NCI-H1417 (cell line): ENCODE data around the gene PPM1H.
"Not testable (repeated sequence)": the region's sequence is repeated elsewhere in the genome, so short reads cannot be mapped to it uniquely, and the experiment has no call there.

Source experiments
- DNase-seq, 3 experiments: peaks; one replicate each; lab custom pipeline; 2025; lab: John Stamatoyannopoulos, UW

The PPM1H gene

DNA sequence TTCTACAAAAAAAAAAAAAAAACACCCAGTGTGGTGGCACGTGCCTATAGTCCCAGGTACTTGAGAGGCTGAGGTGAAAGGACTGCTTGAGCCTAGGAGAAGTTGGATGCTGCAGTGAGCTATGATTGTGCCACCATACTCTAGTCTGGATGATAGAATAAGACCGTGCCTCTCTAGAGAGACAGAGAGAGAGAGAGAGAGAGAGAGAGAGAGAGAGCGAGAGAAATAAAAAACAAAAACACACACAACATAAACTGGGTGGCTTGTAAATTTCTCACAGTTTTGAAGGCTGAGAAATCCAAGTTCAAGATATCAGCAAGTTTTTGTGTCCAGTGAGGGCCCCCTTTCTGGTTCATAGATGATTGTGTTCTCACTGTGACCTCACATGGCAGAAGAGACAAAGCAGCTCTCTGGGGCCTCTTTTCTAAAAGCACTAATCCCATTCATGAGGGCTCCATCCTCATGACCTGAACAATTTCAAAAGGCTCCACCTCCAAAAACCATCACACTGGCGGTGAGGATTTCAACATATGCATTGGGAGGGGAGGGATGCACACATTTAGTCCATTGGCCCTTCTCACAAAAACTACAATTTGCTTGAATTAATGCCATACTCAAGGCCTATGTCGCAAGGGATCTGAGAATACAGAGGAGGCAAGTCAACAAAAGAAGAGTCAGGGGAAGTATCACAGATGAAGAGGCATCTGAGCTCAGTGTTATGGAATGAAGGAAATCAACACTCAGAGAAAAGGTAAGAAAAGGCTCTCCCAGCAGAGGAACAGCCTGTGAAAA, 94.9 kb downstream of the PPM1H start:
- no peak for DNase-seq

DNA sequence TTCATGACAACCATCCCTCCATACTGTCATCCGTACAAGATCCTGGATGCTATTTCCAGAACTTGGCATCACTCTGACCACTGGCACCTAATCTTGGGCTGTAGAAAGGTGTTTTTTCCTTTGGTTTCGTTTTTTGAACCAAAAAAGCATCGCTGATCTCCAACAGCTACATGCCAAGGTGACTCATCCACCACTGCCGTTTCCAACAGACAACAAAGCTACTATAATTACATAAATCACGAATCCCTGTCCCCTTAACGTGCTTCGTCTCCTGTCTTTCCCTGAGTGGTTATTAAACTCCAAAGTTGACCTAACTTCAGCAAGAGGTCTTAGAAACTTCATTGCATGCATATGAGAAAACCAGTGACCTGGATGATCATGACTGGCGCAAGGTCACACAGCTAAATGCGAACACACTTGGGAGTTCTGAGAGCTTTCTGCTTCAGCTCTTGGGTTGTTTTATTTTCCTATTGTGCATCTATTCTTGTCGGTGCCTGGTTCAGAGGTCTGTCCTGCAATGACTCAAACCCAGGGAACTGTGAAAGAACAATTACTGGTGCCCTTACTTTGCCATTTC, 99.9 kb downstream of the PPM1H start:
- DNase-seq = no peak

DNA sequence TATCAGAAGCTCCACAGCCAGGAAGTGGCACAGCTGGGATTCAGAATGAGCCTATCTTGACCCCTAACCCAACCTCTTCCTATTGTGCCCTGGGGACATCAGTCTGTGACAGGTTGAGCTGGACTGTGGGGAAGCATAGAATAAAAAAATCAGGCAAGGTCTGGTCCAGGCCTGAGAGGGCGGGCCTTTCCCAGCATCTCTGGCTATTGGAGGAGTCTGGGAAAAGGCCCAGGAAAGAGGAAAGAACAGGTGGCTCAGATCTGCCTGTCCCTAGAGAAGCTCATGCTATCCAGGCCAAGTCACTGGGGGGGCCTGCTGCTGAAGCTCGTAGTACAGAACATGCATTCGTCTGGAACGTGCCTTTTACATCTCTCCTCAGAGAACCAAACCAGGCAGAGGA, 100.5 kb downstream of the PPM1H start:
- DNase-seq = peak in 1 of 3 experiments; percentile 12

DNA sequence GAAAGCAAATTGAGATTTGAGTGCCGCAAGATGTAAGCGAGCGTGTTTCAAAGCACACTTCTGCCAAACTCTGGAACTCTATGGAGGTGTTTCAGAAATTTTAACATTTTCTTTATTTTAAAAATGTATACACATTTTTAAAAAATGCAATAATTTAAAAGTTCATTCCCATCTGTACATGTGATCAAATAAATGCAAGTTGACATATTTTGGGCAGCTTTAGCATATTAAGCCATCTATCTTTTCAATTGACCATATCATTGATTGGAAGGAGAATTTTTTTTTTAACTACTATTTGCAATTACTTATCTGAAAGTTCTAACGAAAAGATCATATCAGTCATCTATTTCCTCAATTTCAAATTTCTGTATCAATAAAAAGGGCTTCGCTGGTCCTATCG, 101.3 kb downstream of the PPM1H start:
- DNase-seq = no peak

DNA sequence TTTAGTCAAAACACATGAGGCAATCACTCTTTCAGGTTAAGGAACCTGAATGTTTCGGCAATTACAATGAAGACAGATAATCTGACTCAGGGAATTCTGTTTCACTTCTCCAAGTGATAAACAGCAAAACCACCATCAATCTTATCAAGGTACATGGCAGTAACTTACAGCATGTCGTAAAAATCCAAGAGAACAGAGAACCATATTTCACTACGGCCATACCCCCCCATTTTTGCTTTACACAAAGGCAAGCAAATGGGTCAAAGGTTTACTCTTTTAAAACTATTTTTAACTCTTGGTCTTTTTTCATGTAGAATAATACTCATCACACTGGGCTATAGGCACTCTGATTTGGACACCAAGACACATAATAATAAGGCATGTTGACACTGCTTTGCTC, 102.4 kb downstream of the PPM1H start:
- DNase-seq = no peak

DNA sequence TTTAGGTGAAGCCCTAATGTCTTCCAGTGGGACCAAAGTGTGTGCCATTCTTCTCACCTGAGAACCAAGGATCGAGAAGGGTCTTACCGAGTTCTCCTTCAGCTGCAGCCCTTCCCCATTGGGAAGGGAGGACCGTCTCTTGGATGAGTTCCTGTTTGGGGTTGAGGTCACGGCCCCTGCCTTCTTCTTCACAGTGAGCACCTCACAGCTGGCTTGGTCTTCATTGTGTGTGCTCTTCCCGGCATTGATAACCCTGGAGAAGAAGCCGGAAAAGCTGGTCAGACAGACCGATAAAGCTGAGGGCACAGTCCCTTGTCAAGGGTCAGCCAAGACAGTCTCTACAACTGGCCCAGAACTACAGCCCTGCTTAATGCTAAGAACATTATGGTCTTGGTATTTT, 102.9 kb downstream of the PPM1H start:
- DNase-seq = no peak

DNA sequence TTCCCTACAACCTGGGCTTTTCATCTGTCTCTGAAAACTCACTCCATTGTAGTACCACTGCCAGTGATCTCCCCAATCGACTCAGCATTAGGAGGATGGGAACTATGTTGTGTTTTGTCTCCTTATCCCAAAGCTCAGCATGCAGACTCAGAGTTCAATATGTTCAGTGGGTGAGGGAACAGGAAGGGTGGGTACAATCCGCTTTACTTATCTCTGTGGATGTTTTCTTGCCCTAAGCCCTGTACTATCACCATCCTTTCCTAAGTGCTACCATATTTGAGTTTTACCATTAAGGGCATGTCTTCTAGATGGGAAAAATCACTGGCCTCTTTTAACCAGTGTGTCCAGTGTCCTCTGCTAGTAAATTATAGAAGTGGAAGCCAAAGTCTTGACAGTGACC, 107.1 kb downstream of the PPM1H start:
- DNase-seq = no peak

DNA sequence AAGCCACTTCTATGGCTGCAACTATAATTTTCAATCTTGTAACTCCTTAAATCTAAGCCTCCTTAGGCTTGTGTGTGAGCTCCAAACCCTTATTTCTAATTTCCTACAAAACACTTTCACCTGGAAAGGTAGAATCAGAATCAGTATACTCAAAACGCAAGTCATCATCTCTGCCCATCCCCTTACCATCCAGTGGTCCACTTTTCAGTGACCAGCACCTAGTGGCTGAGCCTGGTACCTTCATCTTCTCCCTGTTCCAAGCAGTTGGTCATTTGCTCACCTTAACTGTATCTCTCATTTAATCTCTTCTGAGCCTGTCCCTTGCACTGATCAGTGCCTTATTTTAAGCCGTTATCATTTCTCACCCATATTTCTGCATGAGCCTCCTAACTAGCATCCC, 107.9 kb downstream of the PPM1H start:
- no peak for DNase-seq

DNA sequence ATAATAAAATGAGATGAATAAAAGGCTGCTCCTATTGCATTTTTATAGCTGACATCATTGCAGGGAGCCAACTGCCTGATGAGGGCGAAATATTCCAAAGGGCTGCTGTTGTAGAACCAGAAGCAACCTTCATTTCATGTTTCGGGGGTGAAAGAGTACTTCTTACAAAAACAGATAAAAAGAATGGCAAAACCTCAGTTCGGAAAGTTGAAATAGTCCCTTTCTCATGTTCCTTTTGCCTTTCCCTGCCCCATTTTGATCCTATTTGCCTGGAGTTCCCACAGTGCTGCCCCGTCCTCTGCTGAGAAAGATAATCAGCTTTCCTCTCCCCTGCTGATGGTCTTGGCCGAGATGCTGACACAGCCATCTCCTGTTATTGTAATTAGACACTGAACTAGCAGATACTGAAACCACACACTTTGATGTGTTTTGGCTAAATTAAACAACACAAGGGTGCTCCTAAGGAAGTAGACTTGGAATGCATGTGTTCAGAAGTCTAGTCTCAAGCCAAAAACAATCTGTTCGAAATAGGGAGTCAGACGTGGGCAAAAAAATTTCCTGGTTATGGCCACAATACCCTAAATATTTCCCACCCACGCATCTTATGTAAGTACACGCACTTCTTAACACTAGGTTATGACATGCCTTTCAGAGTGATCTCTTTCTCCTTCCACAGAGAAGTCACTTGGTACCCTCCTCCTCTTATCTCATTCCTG, 117.2 kb downstream of the PPM1H start:
- no peak for DNase-seq

DNA sequence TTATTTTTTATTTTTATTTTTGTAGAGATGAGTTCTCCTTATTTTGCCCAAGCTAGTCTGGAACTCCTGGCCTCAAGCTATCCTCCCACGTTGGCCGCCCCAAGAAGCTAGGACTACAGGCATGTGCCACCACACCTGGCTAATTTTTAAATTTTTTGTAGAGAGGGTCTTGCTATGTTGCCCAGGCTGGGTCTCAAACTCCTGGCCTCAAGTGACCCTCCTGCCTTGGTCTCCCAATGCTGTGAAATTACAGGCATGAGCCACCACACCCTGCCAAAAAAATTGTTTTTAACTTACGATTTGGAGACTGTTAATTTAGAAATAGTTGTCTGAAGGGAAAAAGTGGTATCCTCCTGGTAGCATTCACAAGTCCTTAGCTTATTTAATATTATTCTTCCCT, 120.7 kb downstream of the PPM1H start:
- DNase-seq = no peak

DNA sequence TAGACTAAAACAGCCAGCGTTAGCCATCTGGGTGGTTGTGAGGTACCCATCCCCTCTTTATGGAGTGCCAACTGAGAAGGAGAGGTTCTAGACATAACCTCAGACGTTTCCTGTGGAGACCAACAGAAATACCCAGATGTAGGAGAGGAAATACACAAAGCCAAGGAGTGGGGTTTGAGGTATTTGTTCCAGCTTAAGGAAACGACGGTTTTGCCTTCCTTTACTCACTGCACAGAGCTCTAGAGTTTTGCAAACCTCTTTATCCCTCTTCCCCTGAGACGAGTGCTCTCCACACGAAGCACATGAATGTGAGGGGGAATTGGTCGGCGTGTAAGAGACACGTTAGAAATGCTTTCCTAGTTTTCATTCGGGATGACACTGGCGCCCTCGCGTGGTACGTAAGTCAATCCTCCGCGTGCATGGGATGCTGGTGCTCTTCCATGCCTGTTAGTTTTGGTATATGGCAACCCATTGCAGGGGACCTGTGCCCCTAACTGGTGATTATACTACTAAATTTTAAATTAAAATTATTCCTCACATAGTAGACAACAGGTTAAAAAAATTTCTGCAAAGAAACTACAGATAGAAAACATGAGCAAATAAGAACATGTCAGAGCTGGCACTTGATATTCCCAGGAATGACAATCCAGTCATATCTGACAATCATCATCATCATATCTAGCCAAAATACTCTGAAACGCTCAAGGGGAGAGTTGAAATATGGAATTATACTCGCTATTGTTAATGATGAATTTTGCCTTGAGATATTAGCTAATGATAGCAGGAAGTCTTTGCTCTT, 121.7 kb downstream of the PPM1H start:
- peak in 2 of 3 experiments; percentile 22 to 86 for DNase-seq

DNA sequence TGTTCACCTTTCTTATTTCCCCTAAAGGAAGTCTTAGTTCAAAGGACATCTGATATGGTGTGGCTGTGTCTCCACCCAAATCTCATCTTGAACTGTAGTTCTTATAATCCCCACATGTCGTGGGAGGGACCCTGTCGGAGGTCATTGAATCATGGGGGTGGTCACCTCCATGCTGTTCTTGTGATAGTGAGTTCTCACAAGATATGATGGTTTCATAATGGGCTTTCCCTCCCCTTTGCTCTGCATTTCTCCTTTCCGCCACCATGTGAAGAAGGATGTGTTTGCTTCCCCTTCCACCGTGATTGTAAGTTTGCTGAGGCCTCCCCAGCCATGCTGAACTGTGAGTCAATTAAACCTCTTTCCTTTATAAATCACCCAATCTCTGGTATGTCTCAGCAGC, 123.5 kb downstream of the PPM1H start:
- not testable (repeated sequence) for DNase-seq

DNA sequence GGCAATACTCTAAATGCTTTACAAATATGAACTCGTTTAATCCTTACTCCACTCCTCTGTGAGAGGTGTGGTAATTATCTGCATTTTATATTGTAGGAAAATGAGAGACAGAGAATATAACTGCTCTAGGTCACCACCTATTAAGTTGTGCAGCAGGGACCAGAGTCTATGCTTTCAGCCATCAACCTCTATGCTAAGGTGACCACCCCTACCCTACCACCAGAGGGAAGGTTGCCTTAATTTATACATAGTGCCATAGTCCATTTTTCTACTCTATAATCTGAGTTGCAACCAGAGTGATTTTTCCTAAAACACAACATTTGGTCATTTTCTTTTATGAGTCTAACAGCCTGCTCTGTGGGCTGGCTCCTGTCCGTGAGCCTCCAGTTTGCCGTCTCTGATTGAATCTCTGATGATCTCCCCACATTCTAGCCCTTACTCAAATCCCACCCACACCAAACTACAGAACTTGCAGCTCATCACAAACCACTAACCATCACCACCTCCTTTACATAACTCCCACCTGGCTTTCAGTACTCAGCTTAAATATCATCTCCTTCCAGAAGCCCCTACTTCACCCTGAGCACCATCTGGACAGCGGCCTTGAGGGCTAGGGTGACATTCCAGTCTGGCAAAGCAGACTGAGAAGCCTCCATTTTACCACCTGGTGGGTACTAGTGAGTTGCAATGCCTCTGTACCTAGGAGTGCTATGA, 126.6 kb downstream of the PPM1H start:
- peak in 1 of 3 experiments; percentile 21 for DNase-seq

DNA sequence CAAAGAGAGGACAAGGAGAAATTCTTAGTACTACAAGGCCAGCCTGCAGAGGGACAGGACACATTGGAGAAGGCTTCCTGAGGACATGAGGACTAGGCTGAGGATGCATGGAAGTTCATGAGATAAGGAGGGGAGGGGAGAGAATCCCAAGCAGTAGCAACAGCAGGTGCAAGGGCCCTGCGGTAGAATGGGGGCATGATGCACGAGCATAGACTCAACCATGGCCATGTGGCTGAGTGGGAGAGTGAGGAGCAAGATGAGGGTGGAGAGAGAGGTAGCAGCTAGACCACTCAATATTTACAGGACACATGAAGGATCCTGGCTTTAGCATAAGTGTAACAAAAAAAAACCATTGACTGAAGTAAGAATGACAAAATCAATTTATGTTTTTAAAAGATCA, 128.1 kb downstream of the PPM1H start:
- DNase-seq = no peak

DNA sequence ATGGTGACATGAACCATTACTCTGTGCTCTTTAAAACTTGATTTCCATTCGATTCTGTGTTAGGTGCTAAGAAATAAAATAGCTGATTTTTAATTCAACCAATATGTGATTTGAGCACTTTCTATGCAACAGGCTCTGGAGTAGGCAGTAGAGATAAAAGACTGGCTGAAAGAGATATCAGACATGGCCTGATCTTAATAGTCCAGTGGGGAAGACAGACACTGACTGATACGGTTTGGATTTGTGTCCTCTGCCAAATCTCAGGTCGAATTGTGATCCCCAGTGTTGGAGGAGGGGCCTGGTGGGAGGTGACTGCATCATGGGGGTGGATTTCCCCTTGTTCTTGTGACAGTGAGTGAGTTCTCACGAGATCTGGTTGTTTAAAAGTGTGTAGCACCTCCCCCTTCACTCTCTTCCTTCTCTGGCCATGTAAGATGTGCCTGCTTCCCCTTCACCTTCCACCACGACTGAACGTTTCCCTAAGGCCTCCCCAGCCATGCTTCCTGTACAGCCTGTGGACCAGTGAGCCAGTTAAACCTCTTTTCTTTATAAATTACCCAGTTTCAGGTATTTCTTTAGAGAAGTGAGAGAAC, 128.6 kb downstream of the PPM1H start:
- no peak for DNase-seq

DNA sequence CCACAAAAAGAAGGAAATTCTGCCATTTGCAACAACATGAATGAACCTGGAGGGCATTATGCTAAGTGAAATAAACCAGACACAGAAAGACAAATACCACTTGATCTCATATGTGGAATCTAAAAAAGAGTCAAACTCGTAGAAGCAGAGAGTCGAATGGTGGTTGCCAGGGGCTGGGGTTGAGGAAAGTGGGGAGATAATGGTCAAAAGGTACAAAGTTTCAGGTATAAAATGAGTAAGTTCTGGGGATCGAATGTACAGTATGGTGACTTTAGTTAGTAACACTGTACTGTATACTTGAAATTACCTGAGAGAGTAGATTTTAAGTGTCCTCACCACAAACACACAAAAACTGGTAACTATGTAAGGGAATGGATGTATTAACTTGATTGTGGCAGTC, 129.4 kb downstream of the PPM1H start:
- DNase-seq = no peak

DNA sequence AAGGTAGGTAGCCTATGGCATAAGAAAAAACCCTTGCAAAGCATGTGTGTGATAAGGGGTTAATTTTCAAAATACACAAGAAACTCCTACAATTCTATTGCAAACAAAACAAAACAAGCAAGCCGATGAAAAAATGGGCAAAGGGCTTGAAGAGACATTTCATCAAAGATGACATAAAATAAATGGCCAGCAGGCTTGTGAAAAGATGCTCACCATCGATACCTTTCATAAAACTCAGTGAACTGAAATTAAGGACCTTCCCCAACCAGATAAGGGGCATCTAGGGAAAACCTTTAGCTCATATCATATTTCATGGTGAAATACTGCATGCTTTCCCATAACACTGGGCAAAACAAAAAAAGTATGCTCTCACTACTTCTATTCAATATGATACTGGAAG, 131.2 kb downstream of the PPM1H start:
- DNase-seq = peak in 2 of 3 experiments; percentile 57 to 81

DNA sequence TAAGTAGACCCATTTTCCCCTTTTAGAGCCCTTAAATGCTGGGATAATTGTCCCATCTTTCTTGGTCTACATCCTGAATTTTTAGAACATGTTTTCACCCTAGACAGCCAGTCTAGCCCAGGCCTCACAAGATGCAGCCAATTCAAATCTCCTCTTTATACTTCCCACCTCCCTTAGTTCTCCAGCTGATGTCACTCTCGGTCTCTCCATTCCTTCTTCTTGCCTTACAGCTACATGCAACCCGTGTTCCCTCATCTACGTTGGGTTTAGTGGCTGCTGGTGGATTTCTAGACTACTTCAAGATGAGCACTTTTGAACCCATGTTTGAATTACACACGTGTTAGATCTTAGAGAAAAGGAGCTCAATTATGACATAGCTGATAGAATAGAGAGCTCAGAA, 132.0 kb downstream of the PPM1H start:
- DNase-seq = peak; percentile 23 to 78 (median 46)

DNA sequence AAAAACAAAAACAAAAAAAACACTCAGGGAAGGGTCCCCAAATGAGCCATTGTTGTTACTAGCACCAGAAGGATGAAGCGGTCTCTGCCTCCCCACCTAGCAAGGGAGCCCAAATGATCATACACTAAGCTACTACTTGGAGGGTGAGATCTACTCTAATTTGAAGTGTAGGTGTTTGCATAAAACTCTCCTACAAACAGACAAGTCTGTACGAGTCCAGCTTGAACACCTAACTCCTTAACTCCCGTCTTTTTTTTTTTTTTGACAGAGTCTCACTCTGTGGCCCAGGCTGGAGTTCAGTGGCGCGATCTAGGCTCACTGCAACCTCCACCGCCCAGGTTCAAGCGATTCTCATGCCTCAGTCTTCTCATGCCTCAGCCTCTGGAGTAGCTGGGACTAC, 132.6 kb downstream of the PPM1H start:
- DNase-seq = no peak

DNA sequence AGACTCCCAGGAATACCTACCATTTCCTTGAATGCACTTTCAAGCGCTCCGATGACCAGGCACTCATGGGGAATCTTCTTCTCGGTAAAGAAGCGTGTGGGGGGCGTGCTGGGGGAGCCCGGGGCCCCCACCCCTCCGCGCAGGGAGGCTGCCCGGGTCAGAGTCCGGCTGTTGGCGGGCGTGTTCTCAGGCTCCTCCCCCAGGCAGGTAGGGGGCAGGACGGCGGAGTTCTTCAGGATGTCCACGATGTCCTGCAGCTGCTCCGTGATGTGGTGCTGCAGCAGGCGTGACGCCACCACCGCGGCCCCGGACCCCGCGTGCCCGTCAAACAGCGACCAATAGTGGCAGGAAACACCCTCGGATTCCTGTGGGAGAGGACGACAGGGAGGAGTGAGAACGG, 133.2 kb downstream of the PPM1H start:
- DNase-seq = no peak

DNA sequence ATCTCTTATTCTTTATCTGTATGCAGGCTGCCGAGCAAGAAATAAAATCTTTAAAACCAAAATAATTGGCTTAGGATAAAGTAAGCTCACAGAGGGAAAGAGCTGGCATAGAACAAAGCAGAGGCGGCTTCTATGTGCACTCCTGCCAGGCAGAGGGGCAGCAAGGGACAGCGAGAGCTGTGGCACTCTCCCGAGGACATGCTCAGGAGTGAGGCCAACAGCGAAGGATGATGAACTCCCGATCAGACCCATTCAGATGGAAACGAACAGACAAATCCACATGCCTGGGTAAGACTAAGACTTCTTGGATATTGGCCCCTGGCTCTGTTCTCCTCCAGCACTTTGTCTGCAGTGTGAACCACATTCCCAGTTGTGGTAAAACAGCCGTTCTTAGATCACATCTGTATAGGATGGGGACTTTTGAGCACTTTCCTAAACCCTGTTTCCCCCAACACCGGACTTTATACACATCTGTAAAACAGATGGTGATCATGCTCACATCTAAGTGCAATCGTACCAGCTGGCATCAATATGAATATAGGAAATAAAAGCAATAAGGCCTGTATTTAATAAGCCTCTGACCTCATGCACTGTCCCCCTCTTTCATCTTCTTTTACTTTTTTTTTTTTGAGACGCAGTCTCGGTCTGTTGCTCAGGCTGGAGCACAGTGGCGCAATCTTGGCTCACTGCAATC, 134.1 kb downstream of the PPM1H start:
- DNase-seq = no peak
